Retinal pigment epithelial cell (primary cell): ENCODE results near the gene ST13.
"Not testable (repeated sequence)": the region's sequence is repeated elsewhere in the genome, so short reads cannot be mapped to it uniquely, and the experiment has no call there.

Experiments used
- DNase-seq: peaks from one replicate; pipeline ENCODE4 v3.0.0-alpha.2; 2010; ENCODE audit warnings: low read depth
- H3K4me3 ChIP-seq: 2 replicates; pipeline ENCODE4 v1.5.1; 2011; ENCODE audit warnings: mild to moderate bottlenecking, low read length, control low read depth, moderate library complexity
- CTCF ChIP-seq: conservative IDR thresholded peaks from 2 replicates; pipeline ENCODE4 v1.5.1; 2011; ENCODE audit warnings: low read depth, low read length, control low read depth, inconsistent platforms

ST13 gene

GRCh38 chr22:40877488-40877887 lies 21.0 kb upstream of the ST13 start:
- no peak overlapping the region for H3K4me3 ChIP-seq
- no peak for DNase-seq
- TF ChIP-seq CTCF = no peak

- no peak overlapping the region for H3K4me3 ChIP-seq
- no peak for DNase-seq
- no peak for TF ChIP-seq CTCF
Observed at GRCh38 chr22:40876907-40877306, 20.5 kb upstream of the ST13 start.

GRCh38 chr22:40875111-40875510 lies 18.7 kb upstream of the ST13 start:
- DNase-seq = no peak
- no peak for TF ChIP-seq CTCF
- H3K4me3 ChIP-seq = no peak overlapping the region

GRCh38 chr22:40874016-40874415 lies 17.6 kb upstream of the ST13 start:
- TF ChIP-seq CTCF = no peak
- DNase-seq = no peak
- no peak overlapping the region for H3K4me3 ChIP-seq

GRCh38 chr22:40868379-40868778 lies 11.9 kb upstream of the ST13 start:
- not testable (repeated sequence) for DNase-seq, H3K4me3 ChIP-seq

GRCh38 chr22:40867109-40867508 lies 10.7 kb upstream of the ST13 start:
- no peak overlapping the region for H3K4me3 ChIP-seq
- TF ChIP-seq CTCF = no peak
- no peak for DNase-seq

- DNase-seq = no peak
- no peak for TF ChIP-seq CTCF
- no peak overlapping the region for H3K4me3 ChIP-seq
Observed at GRCh38 chr22:40862537-40862936, 6.1 kb upstream of the ST13 start.

GRCh38 chr22:40862013-40862412 lies 5.6 kb upstream of the ST13 start, which contains the start of gene DNAJB7:
DNAJB7 (minus strand) TSS chr22:40862113; CDS start chr22:40861994, 119 bp downstream.
- DNase-seq = no peak
- no peak for TF ChIP-seq CTCF
- no peak within 1 kb of the TSS for H3K4me3 ChIP-seq
